K562 (cell line): Measurements from ENCODE around the gene SCAMP3. TPM values are rescaled to one million over a fixed set of nuclear protein-coding genes. Genes with fewer than 3 reads are reported as not detected.

Source experiments
- ATF3 ChIP-seq, 2 experiments: fragments of 450-650 bp in 1 of 2; sonication (generic) in 1 of 2; formaldehyde crosslinking in 1 of 2; IDR thresholded peaks in 1 of 2; conservative IDR thresholded peaks in 1 of 2; 2 replicates each; pipeline versions ENCODE4 v1.6.1 to v1.8.1; 2016 to 2023; ENCODE audit warnings: mild to moderate bottlenecking in 2 of 2, moderate library complexity in 2 of 2, inconsistent platforms in 1 of 2, missing genetic modification reagents in 1 of 2
- CBX1 ChIP-seq: sonication (generic); IDR thresholded peaks from 2 replicates; pipeline ENCODE4 v1.6.1; 2016; ENCODE audit warnings: antibody characterized with exemption, low read depth, mild to moderate bottlenecking
- ELF1 ChIP-seq: fragments of 200-800 bp; sonication (Bioruptor generic); IDR thresholded peaks from 2 replicates; pipeline ENCODE4 v1.6.1; 2016; ENCODE audit warnings: missing genetic modification characterization, missing compliant biosample characterization
- FOXJ2 ChIP-seq: fragments of 200-800 bp; sonication (Bioruptor generic); IDR thresholded peaks from 2 replicates; pipeline ENCODE4 v1.6.1; 2016; ENCODE audit warnings: missing genetic modification characterization, missing compliant biosample characterization
- HNRNPH1 ChIP-seq: fragments of 200-400 bp; formaldehyde crosslinking; optimal IDR thresholded peaks from 2 replicates; pipeline ENCODE3; 2017; ENCODE audit warnings: low read depth, mild to moderate bottlenecking, low read length, moderate library complexity
- KDM2B ChIP-seq: fragments of 250-450 bp; sonication (Bioruptor Pico); IDR thresholded peaks from 2 replicates; pipeline ENCODE4 v1.8.0; 2021; ENCODE audit warnings: mild to moderate bottlenecking, moderate library complexity
- NFRKB ChIP-seq: fragments of 450-650 bp; IDR thresholded peaks from 2 replicates; pipeline ENCODE4 v1.6.1; 2016; ENCODE audit warnings: low read depth
- NR1H2 ChIP-seq: sonication (generic); formaldehyde crosslinking; IDR thresholded peaks from 2 replicates; pipeline ENCODE4 v1.4.0; 2020; ENCODE audit warnings: mild to moderate bottlenecking, missing genetic modification reagents
- POLR3G ChIP-seq: IDR thresholded peaks from 2 replicates; pipeline ENCODE4 v1.6.1; 2011; ENCODE audit not compliant: insufficient read length, insufficient replicate concordance; ENCODE audit errors: extremely low read depth
- polyA plus RNA-seq, 8 experiments: library from polyadenylated mRNA; depleted of rRNA in 4 of 8; stranded (reverse) in 5 of 8; unstranded in 3 of 8; fragments of >200 nt; fragmentation: Nextera tagmentation in 2 of 8; fragmentation: Illumina TruSeq in 1 of 8; extraction: Ambion mirVana in 2 of 8; extraction: Trizol in 1 of 8; gene quantifications; 2 replicates each; pipeline versions ENCODE4 v1.2.1 to v1.2.3, GENCODE V29; 2011 to 2014; ENCODE audit warnings: inconsistent platforms in 1 of 8, missing spikeins in 1 of 8
- total RNA-seq, 7 experiments: library from RNA; depleted of rRNA in 6 of 7; stranded (reverse); fragments of >200 nt in 6 of 7; fragmentation: Illumina TruSeq in 2 of 7; extraction: Trizol in 2 of 7; gene quantifications; 2 replicates each; pipeline versions ENCODE4 v1.2.1 to v1.2.3, GENCODE V29; 2011 to 2021; ENCODE audit warnings: low replicate concordance in 1 of 7
- TF ChIP-seq, protein P1 (sequence below): sonication (generic); formaldehyde crosslinking; IDR thresholded peaks from 2 replicates; pipeline ENCODE4 v1.8.1; 2023; ENCODE audit warnings: mild to moderate bottlenecking, missing genetic modification reagents
- TF ChIP-seq, protein P2 (sequence below): sonication (generic); formaldehyde crosslinking; IDR thresholded peaks from 2 replicates; pipeline ENCODE4 v1.5.0; 2020; ENCODE audit warnings: missing genetic modification reagents
- TF ChIP-seq, protein P3 (sequence below): fragments of 150-350 bp; IDR thresholded peaks from 2 replicates; pipeline ENCODE4 v1.6.1; 2014; ENCODE audit warnings: low read depth, mild to moderate bottlenecking, low read length, borderline replicate concordance
- TF ChIP-seq, protein P4 (sequence below), 2 experiments: fragments of 150-350 bp in 1 of 2; IDR thresholded peaks; 2 replicates each; pipeline ENCODE4 v1.6.1; 2012 to 2016; ENCODE audit warnings: low read depth in 2 of 2, low read length in 2 of 2, mild to moderate bottlenecking in 1 of 2, moderate library complexity in 1 of 2

Gene SCAMP3
- total and polyA plus RNA-seq, 9 of the 15 experiments (the other 6 are each of a cell fraction or from before 2014, with no cell fraction given) = 14.2 to 131 (median 86.1) TPM

DNA sequence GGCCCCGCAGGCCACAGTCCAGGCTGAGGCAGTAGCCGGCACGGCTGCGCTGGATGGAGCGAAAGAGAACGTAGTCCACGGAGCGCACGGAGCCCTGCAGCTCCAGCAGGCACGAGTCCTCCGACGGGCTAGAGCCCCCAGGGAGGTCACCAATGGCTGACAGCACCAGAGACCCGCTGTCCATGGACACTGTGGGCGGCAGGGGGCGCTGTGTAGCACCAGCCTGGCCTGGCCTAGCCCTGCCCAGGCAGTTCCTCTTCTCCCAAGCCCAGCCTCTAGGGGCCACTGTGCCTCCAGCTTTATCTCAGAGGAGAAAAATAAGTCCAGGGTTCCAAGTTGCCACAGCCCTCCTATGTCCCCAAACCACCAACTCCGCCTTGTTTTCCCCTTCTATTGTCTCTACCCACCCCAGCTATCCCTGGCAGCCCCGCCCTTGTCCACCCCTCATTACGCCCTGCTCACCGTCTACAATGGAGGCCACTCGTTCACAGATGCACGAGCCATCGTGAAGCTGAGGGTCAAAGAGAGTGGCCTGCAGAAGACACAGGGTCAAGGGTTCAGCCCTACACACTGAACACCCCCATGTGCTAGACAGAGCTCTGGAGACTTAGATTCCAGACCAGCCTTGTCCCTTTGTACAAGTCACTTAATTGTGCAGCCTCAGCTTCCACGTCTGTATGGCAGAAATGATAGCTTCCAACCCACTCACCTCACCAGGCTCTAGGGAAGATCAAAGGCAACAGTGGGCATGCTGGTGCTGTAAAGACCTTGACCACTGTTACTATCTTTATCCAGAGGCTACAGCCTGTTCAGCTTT, 11.3 kb downstream of the SCAMP3 start (continued):
- TF ChIP-seq ELF1 (tag) (no peak), POLR3G (no peak), FOXJ2 (tag) (no peak), CBX1 (no peak), NR1H2 (no peak), NFRKB (no peak), HNRNPH1 (no peak), KDM2B (no peak), ATF3 (IDR thresholded peaks at IDR 0.05) (no peak), ATF3 (CRISPR knock-in tag; conservative IDR thresholded peaks at IDR 0.05) (no peak)
- TF ChIP-seq, protein P1, sequence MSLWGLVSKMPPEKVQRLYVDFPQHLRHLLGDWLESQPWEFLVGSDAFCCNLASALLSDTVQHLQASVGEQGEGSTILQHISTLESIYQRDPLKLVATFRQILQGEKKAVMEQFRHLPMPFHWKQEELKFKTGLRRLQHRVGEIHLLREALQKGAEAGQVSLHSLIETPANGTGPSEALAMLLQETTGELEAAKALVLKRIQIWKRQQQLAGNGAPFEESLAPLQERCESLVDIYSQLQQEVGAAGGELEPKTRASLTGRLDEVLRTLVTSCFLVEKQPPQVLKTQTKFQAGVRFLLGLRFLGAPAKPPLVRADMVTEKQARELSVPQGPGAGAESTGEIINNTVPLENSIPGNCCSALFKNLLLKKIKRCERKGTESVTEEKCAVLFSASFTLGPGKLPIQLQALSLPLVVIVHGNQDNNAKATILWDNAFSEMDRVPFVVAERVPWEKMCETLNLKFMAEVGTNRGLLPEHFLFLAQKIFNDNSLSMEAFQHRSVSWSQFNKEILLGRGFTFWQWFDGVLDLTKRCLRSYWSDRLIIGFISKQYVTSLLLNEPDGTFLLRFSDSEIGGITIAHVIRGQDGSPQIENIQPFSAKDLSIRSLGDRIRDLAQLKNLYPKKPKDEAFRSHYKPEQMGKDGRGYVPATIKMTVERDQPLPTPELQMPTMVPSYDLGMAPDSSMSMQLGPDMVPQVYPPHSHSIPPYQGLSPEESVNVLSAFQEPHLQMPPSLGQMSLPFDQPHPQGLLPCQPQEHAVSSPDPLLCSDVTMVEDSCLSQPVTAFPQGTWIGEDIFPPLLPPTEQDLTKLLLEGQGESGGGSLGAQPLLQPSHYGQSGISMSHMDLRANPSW (CRISPR knock-in tag) = 0 out of 2 replicates have a peak, but pooled peaks have one; percentile 48
- TF ChIP-seq, protein P2, sequence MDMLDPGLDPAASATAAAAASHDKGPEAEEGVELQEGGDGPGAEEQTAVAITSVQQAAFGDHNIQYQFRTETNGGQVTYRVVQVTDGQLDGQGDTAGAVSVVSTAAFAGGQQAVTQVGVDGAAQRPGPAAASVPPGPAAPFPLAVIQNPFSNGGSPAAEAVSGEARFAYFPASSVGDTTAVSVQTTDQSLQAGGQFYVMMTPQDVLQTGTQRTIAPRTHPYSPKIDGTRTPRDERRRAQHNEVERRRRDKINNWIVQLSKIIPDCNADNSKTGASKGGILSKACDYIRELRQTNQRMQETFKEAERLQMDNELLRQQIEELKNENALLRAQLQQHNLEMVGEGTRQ (CRISPR knock-in tag) = no peak
- TF ChIP-seq, protein P3, sequence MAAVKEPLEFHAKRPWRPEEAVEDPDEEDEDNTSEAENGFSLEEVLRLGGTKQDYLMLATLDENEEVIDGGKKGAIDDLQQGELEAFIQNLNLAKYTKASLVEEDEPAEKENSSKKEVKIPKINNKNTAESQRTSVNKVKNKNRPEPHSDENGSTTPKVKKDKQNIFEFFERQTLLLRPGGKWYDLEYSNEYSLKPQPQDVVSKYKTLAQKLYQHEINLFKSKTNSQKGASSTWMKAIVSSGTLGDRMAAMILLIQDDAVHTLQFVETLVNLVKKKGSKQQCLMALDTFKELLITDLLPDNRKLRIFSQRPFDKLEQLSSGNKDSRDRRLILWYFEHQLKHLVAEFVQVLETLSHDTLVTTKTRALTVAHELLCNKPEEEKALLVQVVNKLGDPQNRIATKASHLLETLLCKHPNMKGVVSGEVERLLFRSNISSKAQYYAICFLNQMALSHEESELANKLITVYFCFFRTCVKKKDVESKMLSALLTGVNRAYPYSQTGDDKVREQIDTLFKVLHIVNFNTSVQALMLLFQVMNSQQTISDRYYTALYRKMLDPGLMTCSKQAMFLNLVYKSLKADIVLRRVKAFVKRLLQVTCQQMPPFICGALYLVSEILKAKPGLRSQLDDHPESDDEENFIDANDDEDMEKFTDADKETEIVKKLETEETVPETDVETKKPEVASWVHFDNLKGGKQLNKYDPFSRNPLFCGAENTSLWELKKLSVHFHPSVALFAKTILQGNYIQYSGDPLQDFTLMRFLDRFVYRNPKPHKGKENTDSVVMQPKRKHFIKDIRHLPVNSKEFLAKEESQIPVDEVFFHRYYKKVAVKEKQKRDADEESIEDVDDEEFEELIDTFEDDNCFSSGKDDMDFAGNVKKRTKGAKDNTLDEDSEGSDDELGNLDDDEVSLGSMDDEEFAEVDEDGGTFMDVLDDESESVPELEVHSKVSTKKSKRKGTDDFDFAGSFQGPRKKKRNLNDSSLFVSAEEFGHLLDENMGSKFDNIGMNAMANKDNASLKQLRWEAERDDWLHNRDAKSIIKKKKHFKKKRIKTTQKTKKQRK = no peak
- TF ChIP-seq, protein P4, sequence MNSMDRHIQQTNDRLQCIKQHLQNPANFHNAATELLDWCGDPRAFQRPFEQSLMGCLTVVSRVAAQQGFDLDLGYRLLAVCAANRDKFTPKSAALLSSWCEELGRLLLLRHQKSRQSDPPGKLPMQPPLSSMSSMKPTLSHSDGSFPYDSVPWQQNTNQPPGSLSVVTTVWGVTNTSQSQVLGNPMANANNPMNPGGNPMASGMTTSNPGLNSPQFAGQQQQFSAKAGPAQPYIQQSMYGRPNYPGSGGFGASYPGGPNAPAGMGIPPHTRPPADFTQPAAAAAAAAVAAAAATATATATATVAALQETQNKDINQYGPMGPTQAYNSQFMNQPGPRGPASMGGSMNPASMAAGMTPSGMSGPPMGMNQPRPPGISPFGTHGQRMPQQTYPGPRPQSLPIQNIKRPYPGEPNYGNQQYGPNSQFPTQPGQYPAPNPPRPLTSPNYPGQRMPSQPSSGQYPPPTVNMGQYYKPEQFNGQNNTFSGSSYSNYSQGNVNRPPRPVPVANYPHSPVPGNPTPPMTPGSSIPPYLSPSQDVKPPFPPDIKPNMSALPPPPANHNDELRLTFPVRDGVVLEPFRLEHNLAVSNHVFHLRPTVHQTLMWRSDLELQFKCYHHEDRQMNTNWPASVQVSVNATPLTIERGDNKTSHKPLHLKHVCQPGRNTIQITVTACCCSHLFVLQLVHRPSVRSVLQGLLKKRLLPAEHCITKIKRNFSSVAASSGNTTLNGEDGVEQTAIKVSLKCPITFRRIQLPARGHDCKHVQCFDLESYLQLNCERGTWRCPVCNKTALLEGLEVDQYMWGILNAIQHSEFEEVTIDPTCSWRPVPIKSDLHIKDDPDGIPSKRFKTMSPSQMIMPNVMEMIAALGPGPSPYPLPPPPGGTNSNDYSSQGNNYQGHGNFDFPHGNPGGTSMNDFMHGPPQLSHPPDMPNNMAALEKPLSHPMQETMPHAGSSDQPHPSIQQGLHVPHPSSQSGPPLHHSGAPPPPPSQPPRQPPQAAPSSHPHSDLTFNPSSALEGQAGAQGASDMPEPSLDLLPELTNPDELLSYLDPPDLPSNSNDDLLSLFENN (IDR thresholded peaks at IDR 0.05; ENCODE audit: low read depth in 2 of 2, low read length in 2 of 2) = peak in 1 of 2 experiments; percentile 43; a peak in 1 of 4 replicates
